Mucosa of descending colon (tissue), 3 donors: ENCODE measurements around the gene RAD1. TPM values are rescaled to one million over a fixed set of nuclear protein-coding genes. Genes with fewer than 3 reads are reported as not detected.

Source experiments
- ATAC-seq: fragments of 200-7000 bp; cut with Tn5 transposase; one replicate; pipeline ENCODE4 v1.9.1; 2020; ENCODE audit warnings: mild to moderate bottlenecking, moderate library complexity
- DNase-seq, 3 donors: peaks; one replicate each; pipeline ENCODE4 v3.0.0-alpha.2; 2020
- H3K36me3 ChIP-seq: fragments of 200-600 bp; one replicate; pipeline ENCODE4 v1.8.0; 2021; ENCODE audit warnings: low read depth, mild to moderate bottlenecking
- H3K4me1 ChIP-seq: fragments of 200-600 bp; one replicate; pipeline ENCODE4 v1.8.0; 2021; ENCODE audit warnings: low read depth, mild to moderate bottlenecking
- H3K4me3 ChIP-seq: fragments of 200-600 bp; one replicate; pipeline ENCODE4 v1.8.0; 2021; ENCODE audit warnings: mild to moderate bottlenecking
- H3K9me3 ChIP-seq: fragments of 200-600 bp; one replicate; pipeline ENCODE4 v1.8.0; 2021; ENCODE audit warnings: mild to moderate bottlenecking
- intact Hi-C, 2 donors: fragments of 100-400 bp; cut with DNase I in 1 of 2; cut with micrococcal nuclease in 1 of 2; formaldehyde crosslinking; loops; one replicate each; pipeline versions ENCODE4 v1.11.0 to v1.11.1; 2022; cut with DNase I, micrococcal nuclease
- total RNA-seq, 3 donors: library from RNA; stranded (reverse); fragmentation: NEBNext Ultra II Directional in 2 of 3; extraction: Animal tissue kit (Norgen Biotek cat#: 25700) in 2 of 3; gene quantifications; one replicate each; pipeline versions ENCODE4 v1.2.1 to v1.2.4, GENCODE V29; 2021 to 2023
- TF ChIP-seq, protein P1 (sequence below): fragments of 200-600 bp; IDR thresholded peaks from one replicate; pipeline ENCODE4 v1.8.0; 2022; ENCODE audit warnings: antibody characterized with exemption, mild to moderate bottlenecking
- donor health status: DM: no; HTN: no; CAD: no; lungs with moderate emphysema.
- donor health status: DM: no; HTN: no; CAD: no.
- donor health status: DM: no; HTN: yes; CAD: no.

The RAD1 gene
- total RNA-seq, 3 donors from 2014 or later = 12.0 to 14.7 (median 13.8) TPM

DNA sequence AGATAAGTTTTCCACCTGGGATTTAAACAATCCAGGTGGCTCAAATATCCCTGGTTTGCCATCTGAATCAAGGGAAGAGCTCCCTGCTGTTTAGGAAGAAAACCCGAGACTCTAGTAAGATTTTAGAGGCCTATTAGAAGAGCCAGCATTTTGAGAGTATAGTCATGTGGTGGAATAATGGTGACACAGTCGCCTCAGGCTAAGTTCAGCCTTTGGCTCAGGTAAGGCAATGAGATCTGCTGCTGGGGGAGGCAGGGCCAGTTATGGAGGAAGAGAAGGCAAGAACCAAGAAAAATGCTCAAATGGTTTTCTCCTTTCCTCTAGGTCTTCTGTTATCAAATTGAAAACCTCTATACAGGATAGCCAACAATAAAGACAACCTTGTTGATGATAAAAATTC lies 16.2 kb downstream of the RAD1 start:
- intact Hi-C loops = loop anchor here in 1 of 2 donors (5.0 kb wide), 1 partner anchor 412 kb away; no protein-coding TSS in a partner anchor
- H3K4me3 ChIP-seq = no peak overlapping the region
- no peak for ATAC-seq
- H3K4me1 ChIP-seq = no peaks in the 10 kb centered on the region
- H3K9me3 ChIP-seq = no peaks in the 10 kb centered on the region
- TF ChIP-seq, protein P1, sequence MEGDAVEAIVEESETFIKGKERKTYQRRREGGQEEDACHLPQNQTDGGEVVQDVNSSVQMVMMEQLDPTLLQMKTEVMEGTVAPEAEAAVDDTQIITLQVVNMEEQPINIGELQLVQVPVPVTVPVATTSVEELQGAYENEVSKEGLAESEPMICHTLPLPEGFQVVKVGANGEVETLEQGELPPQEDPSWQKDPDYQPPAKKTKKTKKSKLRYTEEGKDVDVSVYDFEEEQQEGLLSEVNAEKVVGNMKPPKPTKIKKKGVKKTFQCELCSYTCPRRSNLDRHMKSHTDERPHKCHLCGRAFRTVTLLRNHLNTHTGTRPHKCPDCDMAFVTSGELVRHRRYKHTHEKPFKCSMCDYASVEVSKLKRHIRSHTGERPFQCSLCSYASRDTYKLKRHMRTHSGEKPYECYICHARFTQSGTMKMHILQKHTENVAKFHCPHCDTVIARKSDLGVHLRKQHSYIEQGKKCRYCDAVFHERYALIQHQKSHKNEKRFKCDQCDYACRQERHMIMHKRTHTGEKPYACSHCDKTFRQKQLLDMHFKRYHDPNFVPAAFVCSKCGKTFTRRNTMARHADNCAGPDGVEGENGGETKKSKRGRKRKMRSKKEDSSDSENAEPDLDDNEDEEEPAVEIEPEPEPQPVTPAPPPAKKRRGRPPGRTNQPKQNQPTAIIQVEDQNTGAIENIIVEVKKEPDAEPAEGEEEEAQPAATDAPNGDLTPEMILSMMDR = no peak
- H3K36me3 ChIP-seq = no peaks in the 10 kb centered on the region
- no peak for DNase-seq

DNA sequence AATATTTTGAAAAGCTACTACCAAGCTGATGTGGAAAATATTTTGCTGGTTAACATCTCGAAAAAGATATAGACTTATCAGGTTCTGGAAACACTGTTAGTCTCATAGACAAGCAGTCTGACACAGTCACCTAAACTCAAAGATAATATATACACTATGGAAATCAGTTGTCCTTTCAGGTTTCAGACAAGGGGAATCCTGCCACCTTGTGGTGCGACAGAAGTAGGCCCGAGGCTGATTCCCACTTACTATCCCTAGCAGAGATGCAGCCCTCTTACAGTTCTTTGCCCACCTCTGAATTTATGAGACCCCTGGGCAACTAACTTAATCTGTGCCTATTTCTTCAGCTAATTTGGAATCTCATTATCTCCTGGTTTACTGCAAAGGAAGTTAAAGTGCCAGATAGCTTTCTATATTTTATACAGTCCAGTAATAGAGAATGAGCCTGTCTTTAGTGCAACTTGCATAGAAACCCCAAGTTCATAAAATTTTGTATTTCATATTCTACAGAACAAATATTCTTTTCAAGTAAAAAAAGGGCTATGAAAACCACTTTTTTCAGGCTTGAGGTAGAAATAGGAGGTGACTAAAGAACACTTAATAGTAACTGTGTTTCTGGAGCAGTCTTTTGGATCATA lies 16.9 kb downstream of the RAD1 start:
- intact Hi-C loops = loop anchor here (1.0 to 5.0 kb wide), 2 partner anchors 411 to 412 kb away; no protein-coding TSS in a partner anchor
- Histone ChIP-seq H3K4me1 (no peaks in the 10 kb centered on the region), H3K36me3 (no peaks in the 10 kb centered on the region), H3K4me3 (no peak overlapping the region), H3K9me3 (no peaks in the 10 kb centered on the region)
- TF ChIP-seq, protein P1 = peak; percentile 56
- ATAC-seq = peak; percentile 87
- DNase-seq = peak in 2 of 3 donors; percentile 59 to 82

DNA sequence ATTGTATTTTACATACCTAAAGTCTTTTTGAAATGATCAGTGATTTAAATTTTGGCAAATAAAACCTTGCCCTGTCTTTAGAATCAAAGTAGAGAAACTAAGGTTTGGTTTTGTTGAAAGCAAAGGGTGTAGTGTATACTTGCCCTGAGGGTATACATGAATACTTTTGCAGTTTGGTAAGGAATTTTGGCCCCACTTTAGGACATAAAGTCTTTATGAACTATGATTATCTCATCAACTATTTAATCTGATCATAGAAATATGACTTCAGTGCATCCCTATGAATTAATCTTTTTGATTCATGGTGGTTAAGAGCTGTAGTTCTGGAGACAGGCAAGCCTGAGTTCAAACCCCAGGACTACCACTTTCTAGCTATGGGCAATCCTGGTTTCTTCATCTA lies 17.7 kb downstream of the RAD1 start:
- TF ChIP-seq, protein P1 = no peak
- Histone ChIP-seq H3K4me1 (no peaks in the 10 kb centered on the region), H3K9me3 (no peaks in the 10 kb centered on the region), H3K4me3 (no peak overlapping the region), H3K36me3 (no peaks in the 10 kb centered on the region)
- no peak for DNase-seq
- intact Hi-C loops = loop anchor here (1.0 to 5.0 kb wide), 2 partner anchors 410 to 411 kb away; no protein-coding TSS in a partner anchor
- ATAC-seq = no peak

DNA sequence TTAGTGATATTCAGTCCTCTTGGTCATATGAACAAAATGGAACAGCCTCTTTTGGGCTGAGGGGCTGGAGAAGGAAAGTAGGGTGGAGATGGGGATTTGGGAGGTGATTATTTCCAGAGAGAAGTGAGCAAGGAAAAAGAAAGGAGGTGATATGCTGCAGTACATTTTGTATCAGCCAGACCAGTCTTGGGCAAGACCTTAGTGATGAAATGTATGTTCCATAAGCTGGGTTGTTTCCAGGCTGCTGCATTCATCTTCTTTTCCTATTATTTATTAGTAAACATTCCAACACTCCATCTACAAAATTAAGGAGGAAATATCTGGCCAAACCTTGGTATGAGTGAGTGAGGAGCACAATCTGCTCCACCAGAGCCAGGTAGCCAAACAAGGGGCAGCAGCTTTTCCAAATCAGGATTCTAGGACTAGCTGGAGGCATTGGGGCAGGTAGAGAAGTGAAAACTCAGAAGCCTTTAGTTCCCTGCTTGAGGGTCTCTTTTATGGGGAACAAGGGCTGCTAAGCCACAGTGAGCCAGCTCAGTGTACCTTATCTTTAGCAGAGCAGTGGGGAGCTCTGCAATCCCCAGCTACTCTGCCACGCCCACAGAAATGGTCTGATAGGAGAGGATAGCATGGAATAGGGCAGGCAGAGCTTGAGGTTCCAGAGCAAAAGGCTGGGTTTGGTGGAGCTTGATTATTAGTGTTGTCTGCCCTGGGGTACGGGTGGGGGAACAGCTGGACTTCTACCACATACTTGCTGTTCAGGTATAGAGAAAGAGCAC lies 19.5 kb downstream of the RAD1 start:
- ATAC-seq (no peak), DNase-seq (no peak)
- H3K9me3 ChIP-seq = no peaks in the 10 kb centered on the region
- no peak overlapping the region for H3K4me3 ChIP-seq
- intact Hi-C loops = loop anchor here in 1 of 2 donors (5.0 kb wide), 1 partner anchor 409 kb away; no protein-coding TSS in a partner anchor
- H3K36me3 ChIP-seq = no peaks in the 10 kb centered on the region
- H3K4me1 ChIP-seq = no peaks in the 10 kb centered on the region
- TF ChIP-seq, protein P1 = no peak

DNA sequence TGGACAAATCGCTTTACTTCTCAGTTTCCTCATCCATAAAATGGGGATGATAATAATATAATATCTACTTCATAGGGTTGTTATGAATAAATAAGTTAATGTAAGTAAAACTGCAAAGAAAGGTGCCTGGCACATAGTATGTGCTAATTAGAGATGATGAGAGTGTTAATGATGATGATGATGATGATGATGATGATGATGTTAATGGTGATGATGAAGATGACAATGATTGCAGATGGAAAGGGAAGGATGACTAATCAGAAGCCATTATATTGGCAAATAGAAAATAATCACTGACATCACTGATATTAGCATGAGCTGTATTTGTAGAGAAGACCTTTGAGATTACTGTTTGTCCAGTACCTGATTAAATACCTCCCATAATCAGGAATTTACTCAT lies 20.6 kb downstream of the RAD1 start:
- Histone ChIP-seq H3K4me3 (no peak overlapping the region), H3K36me3 (no peaks in the 10 kb centered on the region), H3K4me1 (no peaks in the 10 kb centered on the region), H3K9me3 (no peaks in the 10 kb centered on the region)
- DNase-seq (no peak), ATAC-seq (no peak)
- TF ChIP-seq, protein P1 = no peak
- intact Hi-C loops = loop anchor here in 1 of 2 donors (5.0 kb wide), 1 partner anchor 407 kb away; no protein-coding TSS in a partner anchor
